ENCODE results near the gene EVI5.

EVI5 gene

GRCh38 chr1:92503926-92504285, 281.0 kb downstream of the EVI5 start:
- Histone ChIP-seq H3K4me1 (ENCODE audit: control insufficient read depth, insufficient read depth, low read length) (no peaks in the 10 kb centered on the region), H3K27me3 (ENCODE audit: control insufficient read depth, insufficient read depth, low read length) (no peaks in the 10 kb centered on the region), H3K4me3 (ENCODE audit: low read length) (no peak overlapping the region), H3K36me3 (ENCODE audit: control insufficient read depth, insufficient read depth, low read length) (no peaks in the 10 kb centered on the region), H3K27ac (ENCODE audit: low read depth, low read length) (no peak overlapping the region), H3K9ac (ENCODE audit: low read length) (no peak overlapping the region)

GRCh38 chr1:92503043-92503925, 281.6 kb downstream of the EVI5 start:
- Histone ChIP-seq H3K27ac (ENCODE audit: low read depth, low read length) (no peak overlapping the region), H3K9ac (ENCODE audit: low read length) (no peak overlapping the region), H3K36me3 (ENCODE audit: control insufficient read depth, insufficient read depth, low read length) (no peaks in the 10 kb centered on the region), H3K4me3 (ENCODE audit: low read length) (no peak overlapping the region), H3K4me1 (ENCODE audit: control insufficient read depth, insufficient read depth, low read length) (no peaks in the 10 kb centered on the region), H3K27me3 (ENCODE audit: control insufficient read depth, insufficient read depth, low read length) (no peaks in the 10 kb centered on the region)

GRCh38 chr1:92502247-92502646, 282.7 kb downstream of the EVI5 start:
- no peaks in the 10 kb centered on the region for H3K36me3 ChIP-seq (ENCODE audit: control insufficient read depth, insufficient read depth, low read length)
- H3K27me3 ChIP-seq (ENCODE audit: control insufficient read depth, insufficient read depth, low read length) = no peaks in the 10 kb centered on the region
- H3K27ac ChIP-seq (ENCODE audit: low read depth, low read length) = no peak overlapping the region

GRCh38 chr1:92500552-92500951, 284.4 kb downstream of the EVI5 start:
- no peaks in the 10 kb centered on the region for H3K27me3 ChIP-seq (ENCODE audit: control insufficient read depth, insufficient read depth, low read length)
- H3K36me3 ChIP-seq (ENCODE audit: control insufficient read depth, insufficient read depth, low read length) = no peaks in the 10 kb centered on the region
- no peak overlapping the region for H3K9ac ChIP-seq (ENCODE audit: low read length)
- H3K4me3 ChIP-seq (ENCODE audit: low read length) = no peak overlapping the region
- no peaks in the 10 kb centered on the region for H3K4me1 ChIP-seq (ENCODE audit: control insufficient read depth, insufficient read depth, low read length)
- H3K27ac ChIP-seq (ENCODE audit: low read depth, low read length) = no peak overlapping the region

More at GRCh38 chr1:92502247-92502646, 282.7 kb downstream of the EVI5 start:
- Histone ChIP-seq H3K4me3 (ENCODE audit: low read length) (no peak overlapping the region), H3K4me1 (ENCODE audit: control insufficient read depth, insufficient read depth, low read length) (no peaks in the 10 kb centered on the region), H3K9ac (ENCODE audit: low read length) (no peak overlapping the region)

GRCh38 chr1:92495392-92496063, 289.4 kb downstream of the EVI5 start:
- H3K4me1 ChIP-seq (ENCODE audit: control insufficient read depth, insufficient read depth, low read length) = no peaks in the 10 kb centered on the region
- H3K4me3 ChIP-seq (ENCODE audit: low read length) = no peak overlapping the region
- no peak overlapping the region for H3K9ac ChIP-seq (ENCODE audit: low read length)
- H3K36me3 ChIP-seq (ENCODE audit: control insufficient read depth, insufficient read depth, low read length) = no peaks in the 10 kb centered on the region
- H3K27me3 ChIP-seq (ENCODE audit: control insufficient read depth, insufficient read depth, low read length) = no peaks in the 10 kb centered on the region
- H3K27ac ChIP-seq (ENCODE audit: low read depth, low read length) = no peak overlapping the region

GRCh38 chr1:92494485-92495141, 290.3 kb downstream of the EVI5 start:
- Histone ChIP-seq H3K9ac (ENCODE audit: low read length) (no peak overlapping the region), H3K4me1 (ENCODE audit: control insufficient read depth, insufficient read depth, low read length) (no peaks in the 10 kb centered on the region), H3K36me3 (ENCODE audit: control insufficient read depth, insufficient read depth, low read length) (no peaks in the 10 kb centered on the region), H3K27me3 (ENCODE audit: control insufficient read depth, insufficient read depth, low read length) (no peaks in the 10 kb centered on the region), H3K4me3 (ENCODE audit: low read length) (no peak overlapping the region), H3K27ac (ENCODE audit: low read depth, low read length) (no peak overlapping the region)

- Histone ChIP-seq H3K27me3 (ENCODE audit: control insufficient read depth, insufficient read depth, low read length) (no peaks in the 10 kb centered on the region), H3K4me3 (ENCODE audit: low read length) (no peak overlapping the region), H3K9ac (ENCODE audit: low read length) (no peak overlapping the region), H3K27ac (ENCODE audit: low read depth, low read length) (no peak overlapping the region), H3K4me1 (ENCODE audit: control insufficient read depth, insufficient read depth, low read length) (no peaks in the 10 kb centered on the region), H3K36me3 (ENCODE audit: control insufficient read depth, insufficient read depth, low read length) (no peaks in the 10 kb centered on the region)
Observed at GRCh38 chr1:92493139-92493538, 291.8 kb downstream of the EVI5 start.

GRCh38 chr1:92488832-92489231, 296.1 kb downstream of the EVI5 start:
- H3K9ac ChIP-seq (ENCODE audit: low read length) = no peak overlapping the region
- peaks cover 5% of the 10 kb centered on the region for H3K4me1 ChIP-seq (ENCODE audit: control insufficient read depth, insufficient read depth, low read length)
- no peak overlapping the region for H3K27ac ChIP-seq (ENCODE audit: low read depth, low read length)
- peaks cover 12% of the 10 kb centered on the region for H3K27me3 ChIP-seq (ENCODE audit: control insufficient read depth, insufficient read depth, low read length)
- H3K4me3 ChIP-seq (ENCODE audit: low read length) = no peak overlapping the region
- H3K36me3 ChIP-seq (ENCODE audit: control insufficient read depth, insufficient read depth, low read length) = no peaks in the 10 kb centered on the region

- Histone ChIP-seq H3K36me3 (ENCODE audit: control insufficient read depth, insufficient read depth, low read length) (no peaks in the 10 kb centered on the region), H3K4me3 (ENCODE audit: low read length) (no peak overlapping the region), H3K9ac (ENCODE audit: low read length) (no peak overlapping the region), H3K27me3 (ENCODE audit: control insufficient read depth, insufficient read depth, low read length) (peaks cover 16% of the 10 kb centered on the region), H3K4me1 (ENCODE audit: control insufficient read depth, insufficient read depth, low read length) (peaks cover 7% of the 10 kb centered on the region), H3K27ac (ENCODE audit: low read depth, low read length) (no peak overlapping the region)
Observed at GRCh38 chr1:92488416-92488815, 296.5 kb downstream of the EVI5 start.

GRCh38 chr1:92487078-92487605, 297.8 kb downstream of the EVI5 start:
- Histone ChIP-seq H3K9ac (ENCODE audit: low read length) (no peak overlapping the region), H3K4me3 (ENCODE audit: low read length) (peak overlapping the region; percentile 25), H3K4me1 (ENCODE audit: control insufficient read depth, insufficient read depth, low read length) (peaks cover 7% of the 10 kb centered on the region), H3K27ac (ENCODE audit: low read depth, low read length) (no peak overlapping the region), H3K27me3 (ENCODE audit: control insufficient read depth, insufficient read depth, low read length) (peaks cover 28% of the 10 kb centered on the region), H3K36me3 (ENCODE audit: control insufficient read depth, insufficient read depth, low read length) (no peaks in the 10 kb centered on the region)

GRCh38 chr1:92486251-92487077, 298.4 kb downstream of the EVI5 start, which contains the start of gene GFI1:
Gene GFI1, minus strand, starts transcription at chr1:92486925. Its CDS starts 3,438 bp downstream, at chr1:92483487.
- no peaks in the 10 kb centered on the region for H3K36me3 ChIP-seq (ENCODE audit: control insufficient read depth, insufficient read depth, low read length)
- no peak within 1 kb of the TSS for H3K27ac ChIP-seq (ENCODE audit: low read depth, low read length)
- peaks cover 35% of the 10 kb centered on the region for H3K27me3 ChIP-seq (ENCODE audit: control insufficient read depth, insufficient read depth, low read length)
- H3K4me1 ChIP-seq (ENCODE audit: control insufficient read depth, insufficient read depth, low read length) = peaks cover 7% of the 10 kb centered on the region
- H3K9ac ChIP-seq (ENCODE audit: low read length) = no peak within 1 kb of the TSS
- H3K4me3 ChIP-seq (ENCODE audit: low read length) = peak within 1 kb of the TSS; percentile 60
